Measurements from ENCODE around the gene PTPRF.
"Not testable (repeated sequence)": the region's sequence is repeated elsewhere in the genome, so short reads cannot be mapped to it uniquely, and the experiment has no call there.

PTPRF gene

DNA sequence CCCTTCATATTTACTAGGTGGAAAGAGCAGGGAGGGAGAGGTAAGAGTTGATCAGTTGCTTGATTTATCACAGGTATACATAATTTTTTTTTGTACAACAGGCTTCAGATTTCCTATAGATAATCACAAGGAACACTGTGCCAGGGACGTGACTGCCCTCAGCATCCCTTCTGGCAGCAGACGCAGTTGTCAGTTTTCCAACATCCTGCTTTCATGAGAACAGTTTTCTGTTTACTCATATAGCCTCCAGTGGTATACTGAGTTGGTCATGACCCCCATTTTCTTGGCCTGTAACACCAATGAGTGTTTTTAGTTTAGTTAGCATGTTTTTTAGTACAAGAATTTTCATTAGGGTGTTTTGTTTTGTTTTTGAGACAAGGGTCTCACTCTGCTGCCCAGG is 37.9 kb upstream of the PTPRF start:
- H3K27me3 ChIP-seq (replicated peaks), result no peaks in the 10 kb centered on the region
- in situ Hi-C loops (cut with HindIII; ENCODE audit: low pct_ligation_motif_present, low sequenced_read_pairs), result no loop called here
- H3K4me3 ChIP-seq (ENCODE audit: low read depth, low read length), result no peak overlapping the region
- DNase-seq, result no peak
- TF ChIP-seq, protein P1, sequence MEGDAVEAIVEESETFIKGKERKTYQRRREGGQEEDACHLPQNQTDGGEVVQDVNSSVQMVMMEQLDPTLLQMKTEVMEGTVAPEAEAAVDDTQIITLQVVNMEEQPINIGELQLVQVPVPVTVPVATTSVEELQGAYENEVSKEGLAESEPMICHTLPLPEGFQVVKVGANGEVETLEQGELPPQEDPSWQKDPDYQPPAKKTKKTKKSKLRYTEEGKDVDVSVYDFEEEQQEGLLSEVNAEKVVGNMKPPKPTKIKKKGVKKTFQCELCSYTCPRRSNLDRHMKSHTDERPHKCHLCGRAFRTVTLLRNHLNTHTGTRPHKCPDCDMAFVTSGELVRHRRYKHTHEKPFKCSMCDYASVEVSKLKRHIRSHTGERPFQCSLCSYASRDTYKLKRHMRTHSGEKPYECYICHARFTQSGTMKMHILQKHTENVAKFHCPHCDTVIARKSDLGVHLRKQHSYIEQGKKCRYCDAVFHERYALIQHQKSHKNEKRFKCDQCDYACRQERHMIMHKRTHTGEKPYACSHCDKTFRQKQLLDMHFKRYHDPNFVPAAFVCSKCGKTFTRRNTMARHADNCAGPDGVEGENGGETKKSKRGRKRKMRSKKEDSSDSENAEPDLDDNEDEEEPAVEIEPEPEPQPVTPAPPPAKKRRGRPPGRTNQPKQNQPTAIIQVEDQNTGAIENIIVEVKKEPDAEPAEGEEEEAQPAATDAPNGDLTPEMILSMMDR (IDR thresholded peaks at IDR 0.05; ENCODE audit: low read depth, low read length, missing control alignments), result no peak
- H3K36me3 ChIP-seq (replicated peaks), result no peaks in the 10 kb centered on the region
- H3K27ac ChIP-seq, result no peak overlapping the region

GRCh38 chr1:43493661-43494450 is 36.8 kb upstream of the PTPRF start:
- peak; percentile 19 for DNase-seq
- TF ChIP-seq, protein P1 (IDR thresholded peaks at IDR 0.05; ENCODE audit: low read depth, low read length, missing control alignments), result no peak
- H3K4me3 ChIP-seq (ENCODE audit: low read depth, low read length), result no peak overlapping the region
- no peak overlapping the region for H3K27ac ChIP-seq
- in situ Hi-C loops (cut with HindIII; ENCODE audit: low pct_ligation_motif_present, low sequenced_read_pairs), result no loop called here
- H3K27me3 ChIP-seq (replicated peaks), result no peaks in the 10 kb centered on the region
- H3K36me3 ChIP-seq (replicated peaks), result no peaks in the 10 kb centered on the region

GRCh38 chr1:43495204-43495603 is 35.5 kb upstream of the PTPRF start:
- in situ Hi-C loops (cut with HindIII; ENCODE audit: low pct_ligation_motif_present, low sequenced_read_pairs), result no loop called here
- TF ChIP-seq, protein P1 (IDR thresholded peaks at IDR 0.05; ENCODE audit: low read depth, low read length, missing control alignments), result no peak
- Histone ChIP-seq H3K27ac (no peak overlapping the region), H3K27me3 (replicated peaks) (no peaks in the 10 kb centered on the region), H3K4me3 (ENCODE audit: low read depth, low read length) (no peak overlapping the region), H3K36me3 (replicated peaks) (no peaks in the 10 kb centered on the region)
- no peak for DNase-seq

DNA sequence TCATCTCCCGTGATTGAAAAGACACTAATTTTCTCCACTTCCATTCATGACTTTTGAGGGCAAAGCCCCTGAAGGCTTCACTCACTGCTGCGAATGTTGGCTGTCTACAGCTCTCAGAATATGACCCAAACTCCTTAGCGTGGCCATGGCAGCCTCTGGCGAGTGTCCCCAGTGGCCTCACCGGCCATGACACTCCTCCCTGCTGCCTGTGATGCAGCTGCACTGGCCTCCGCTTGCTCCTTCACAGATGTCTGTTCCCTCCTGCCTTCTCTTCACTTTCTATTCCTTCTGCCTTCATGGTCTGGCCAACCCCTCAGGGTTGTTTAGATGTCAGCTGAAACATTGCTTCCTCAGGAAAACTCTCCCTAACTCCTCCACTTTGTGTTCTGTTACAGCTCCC is 30.8 kb upstream of the PTPRF start:
- TF ChIP-seq, protein P1 (IDR thresholded peaks at IDR 0.05; ENCODE audit: low read depth, low read length, missing control alignments), result peak; percentile 34
- in situ Hi-C loops (cut with HindIII; ENCODE audit: low pct_ligation_motif_present, low sequenced_read_pairs), result no loop called here
- Histone ChIP-seq H3K27me3 (replicated peaks) (no peaks in the 10 kb centered on the region), H3K4me3 (ENCODE audit: low read depth, low read length) (no peak overlapping the region), H3K36me3 (replicated peaks) (no peaks in the 10 kb centered on the region), H3K27ac (no peak overlapping the region)
- DNase-seq, result no peak

DNA sequence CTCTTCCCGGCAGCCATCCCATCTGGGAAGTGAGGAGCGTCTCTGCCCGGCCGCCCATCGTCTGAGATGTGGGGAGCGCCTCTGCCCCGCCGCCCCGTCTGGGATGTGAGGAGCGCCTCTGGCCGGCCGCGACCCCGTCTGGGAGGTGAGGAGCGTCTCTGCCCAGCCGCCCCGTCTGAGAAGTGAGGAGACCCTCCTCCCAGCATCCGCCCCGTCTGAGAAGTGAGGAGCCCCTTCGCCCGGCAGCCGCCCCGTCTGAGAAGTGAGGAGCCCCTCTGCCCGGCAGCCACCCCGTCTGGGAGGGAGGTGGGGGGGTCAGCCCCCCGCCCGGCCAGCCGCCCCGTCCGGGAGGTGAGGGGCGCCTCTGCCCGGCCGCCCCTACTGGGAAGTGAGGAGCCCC is 28.9 kb upstream of the PTPRF start:
- DNase-seq; in situ Hi-C loops (cut with HindIII; ENCODE audit: low pct_ligation_motif_present, low sequenced_read_pairs); H3K27me3 ChIP-seq (replicated peaks); H3K36me3 ChIP-seq (replicated peaks); H3K4me3 ChIP-seq (ENCODE audit: low read depth, low read length); H3K27ac ChIP-seq: not testable (repeated sequence)

- DNase-seq, result no peak
- H3K36me3 ChIP-seq (replicated peaks), result no peaks in the 10 kb centered on the region
- no peak overlapping the region for H3K4me3 ChIP-seq (ENCODE audit: low read depth, low read length)
- no peak overlapping the region for H3K27ac ChIP-seq
- H3K27me3 ChIP-seq (replicated peaks), result no peaks in the 10 kb centered on the region
- TF ChIP-seq, protein P1 (IDR thresholded peaks at IDR 0.05; ENCODE audit: low read depth, low read length, missing control alignments), result no peak
- in situ Hi-C loops (cut with HindIII; ENCODE audit: low pct_ligation_motif_present, low sequenced_read_pairs), result no loop called here
Observed at GRCh38 chr1:43503534-43503933, 27.1 kb upstream of the PTPRF start.

Data from brain microvascular endothelial cell (primary cell).